MM.1S (cell line): ENCODE data around the gene LGALS3BP.

Experiments
- DNase-seq: peaks from one replicate; pipeline ENCODE4 v3.0.0-alpha.2; 2015
- H2AFZ ChIP-seq: fragments of 300-600 bp; sonication (generic); 2 replicates; pipeline ENCODE4 v1.6.0; 2016; ENCODE audit warnings: antibody characterized with exemption, low read length
- H3F3A ChIP-seq: fragments of 300-600 bp; sonication (generic); 2 replicates; pipeline ENCODE4 v1.6.1; 2016; ENCODE audit warnings: mild to moderate bottlenecking, antibody characterized with exemption, low read length, moderate library complexity, mixed read lengths; ENCODE audit not compliant: insufficient read depth
- H3K27ac ChIP-seq: fragments of 300-600 bp; sonication (generic); 2 replicates; pipeline ENCODE4 v1.5.1; 2016; ENCODE audit warnings: mild to moderate bottlenecking, low read length
- H3K27me3 ChIP-seq: fragments of 300-600 bp; sonication (generic); replicated peaks from 2 replicates; pipeline ENCODE4 v1.6.0; 2016; ENCODE audit warnings: low read length; ENCODE audit not compliant: insufficient read depth
- H3K36me3 ChIP-seq: fragments of 300-600 bp; sonication (generic); replicated peaks from 2 replicates; pipeline ENCODE4 v1.6.1; 2016; ENCODE audit warnings: mild to moderate bottlenecking, low read length, mixed read lengths; ENCODE audit not compliant: insufficient read depth
- H3K4me1 ChIP-seq: fragments of 300-600 bp; sonication (generic); 2 replicates; pipeline ENCODE4 v1.6.1; 2016; ENCODE audit warnings: low read length, mixed read lengths
- H3K4me2 ChIP-seq: fragments of 300-600 bp; sonication (generic); 2 replicates; pipeline ENCODE4 v1.6.0; 2016; ENCODE audit warnings: low read depth, low read length
- H3K4me3 ChIP-seq: fragments of 300-600 bp; sonication (generic); 2 replicates; pipeline ENCODE4 v1.5.1; 2016; ENCODE audit warnings: low read length, mixed read lengths
- H3K79me2 ChIP-seq: fragments of 300-600 bp; sonication (generic); 2 replicates; pipeline ENCODE4 v1.6.1; 2016; ENCODE audit warnings: mixed run types, low read length, mixed read lengths
- H3K9ac ChIP-seq: fragments of 300-600 bp; sonication (generic); 2 replicates; pipeline ENCODE4 v1.6.1; 2016; ENCODE audit warnings: low read length, mixed read lengths
- H3K9me2 ChIP-seq: fragments of 300-600 bp; sonication (generic); replicated peaks from 2 replicates; pipeline ENCODE4 v1.6.1; 2016; ENCODE audit warnings: mild to moderate bottlenecking, low read length, mixed read lengths; ENCODE audit not compliant: insufficient read depth
- H3K9me3 ChIP-seq: fragments of 300-600 bp; sonication (generic); replicated peaks from 2 replicates; pipeline ENCODE4 v1.6.1; 2016; ENCODE audit warnings: mild to moderate bottlenecking, low read length, mixed read lengths; ENCODE audit not compliant: insufficient read depth
- H4K20me1 ChIP-seq: fragments of 300-600 bp; sonication (generic); 2 replicates; pipeline ENCODE4 v1.6.1; 2016; ENCODE audit warnings: mild to moderate bottlenecking, low read length, moderate library complexity, mixed read lengths; ENCODE audit not compliant: insufficient read depth
- CTCF ChIP-seq: fragments of 300-600 bp; sonication (generic); IDR thresholded peaks from 2 replicates; pipeline ENCODE4 v1.5.1; 2016; ENCODE audit warnings: antibody characterized with exemption, low read length, mixed read lengths
- EZH2 ChIP-seq: fragments of 300-600 bp; sonication (generic); optimal IDR thresholded peaks from 2 replicates; pipeline ENCODE3; 2017; ENCODE audit warnings: low read depth, mild to moderate bottlenecking, antibody characterized with exemption, low read length, mixed read lengths
- EZH2phosphoT487 ChIP-seq: fragments of 300-600 bp; sonication (generic); IDR thresholded peaks from 2 replicates; pipeline ENCODE4 v1.6.1; 2018; ENCODE audit warnings: antibody characterized with exemption, low read length

The LGALS3BP gene

GRCh38 chr17:78995022-78995760 is 15.5 kb upstream of the LGALS3BP start:
- H3K36me3 ChIP-seq = peaks cover 2% of the 10 kb centered on the region

GRCh38 chr17:78993981-78994671 is 14.4 kb upstream of the LGALS3BP start:
- Histone ChIP-seq H3K4me2 (no peak overlapping the region), H3K9me2 (no peaks in the 10 kb centered on the region), H3K9me3 (no peaks in the 10 kb centered on the region), H3K36me3 (peaks cover 2% of the 10 kb centered on the region), H3K79me2 (peaks cover 10% of the 10 kb centered on the region; the same call in 1 of the 2 replicates), H3K4me3 (no peak overlapping the region), H2AFZ (no peak overlapping the region), H4K20me1 (no peaks in the 10 kb centered on the region), H3K4me1 (no peaks in the 10 kb centered on the region), H3K27me3 (no peaks in the 10 kb centered on the region), H3K27ac (no peak overlapping the region), H3K9ac (no peak overlapping the region), H3F3A (no peaks in the 10 kb centered on the region)
- DNase-seq = no peak
- TF ChIP-seq EZH2 = no peak
- no peak for TF ChIP-seq CTCF
- TF ChIP-seq EZH2phosphoT487 = no peak

More at GRCh38 chr17:78995022-78995760, 15.5 kb upstream of the LGALS3BP start:
- Histone ChIP-seq H4K20me1 (no peaks in the 10 kb centered on the region), H3K4me3 (no peak overlapping the region), H3K9ac (no peak overlapping the region), H3K27me3 (no peaks in the 10 kb centered on the region), H3K27ac (no peak overlapping the region), H2AFZ (no peak overlapping the region), H3K79me2 (peaks cover 17% of the 10 kb centered on the region), H3K4me1 (no peaks in the 10 kb centered on the region), H3F3A (no peaks in the 10 kb centered on the region), H3K9me3 (no peaks in the 10 kb centered on the region), H3K9me2 (no peaks in the 10 kb centered on the region), H3K4me2 (no peak overlapping the region)
- no peak for DNase-seq
- no peak for TF ChIP-seq EZH2phosphoT487
- TF ChIP-seq EZH2 = no peak
- no peak for TF ChIP-seq CTCF

- Histone ChIP-seq H3K9me2 (no peaks in the 10 kb centered on the region), H3F3A (no peaks in the 10 kb centered on the region), H3K4me1 (no peaks in the 10 kb centered on the region), H4K20me1 (no peaks in the 10 kb centered on the region), H3K27ac (no peak overlapping the region), H2AFZ (no peak overlapping the region), H3K4me3 (no peak overlapping the region), H3K9ac (no peak overlapping the region), H3K27me3 (no peaks in the 10 kb centered on the region), H3K79me2 (0 out of 2 replicates have a peak, but pooled peaks cover 3% of the 10 kb centered on the region), H3K9me3 (no peaks in the 10 kb centered on the region), H3K4me2 (no peak overlapping the region), H3K36me3 (peaks cover 2% of the 10 kb centered on the region)
- DNase-seq = no peak
- TF ChIP-seq EZH2 = no peak
- TF ChIP-seq EZH2phosphoT487 = no peak
- peak; percentile 63 for TF ChIP-seq CTCF
Observed at GRCh38 chr17:78993241-78993956, 13.7 kb upstream of the LGALS3BP start.
